Measurements from ENCODE around the gene ARHGEF17. TPM values are rescaled to one million over a fixed set of nuclear protein-coding genes. Genes with fewer than 3 reads are reported as not detected.

The ARHGEF17 gene
- total and polyA plus RNA-seq, 2 of the 13 experiments (the other 11 are each of a cell fraction or from before 2014, with no cell fraction given) = 10.7 to 28.8 TPM

- TF ChIP-seq ZHX2 (IDR thresholded peaks at IDR 0.05; ENCODE audit: low read depth) = no peak
- TF ChIP-seq ZHX2 (CRISPR knock-in tag; IDR thresholded peaks at IDR 0.05; ENCODE audit: borderline replicate concordance) = no peak
- TF ChIP-seq FOXM1 (CRISPR knock-in tag; IDR thresholded peaks at IDR 0.05) = no peak
- no peak for TF ChIP-seq CSRNP2 (CRISPR knock-in tag; conservative IDR thresholded peaks at IDR 0.05; ENCODE audit: low read depth)
- TF ChIP-seq HNF4G (IDR thresholded peaks at IDR 0.05; ENCODE audit: borderline replicate concordance, low read depth, low read length) = no peak
- TF ChIP-seq HNF4G (CRISPR knock-in tag; IDR thresholded peaks at IDR 0.05; ENCODE audit: borderline replicate concordance, low read depth) = no peak
- TF ChIP-seq FIP1L1 (IDR thresholded peaks at IDR 0.05; ENCODE audit: borderline replicate concordance, insufficient read depth, low read depth, low read length) = no peak
- TF ChIP-seq ZNF589 (CRISPR knock-in tag; conservative IDR thresholded peaks at IDR 0.05) = no peak
- no peak for TF ChIP-seq AHR (CRISPR knock-in tag; IDR thresholded peaks at IDR 0.05)
- no peak for TF ChIP-seq SCMH1 (CRISPR knock-in tag; IDR thresholded peaks at IDR 0.05; ENCODE audit: borderline replicate concordance)
- no peak for TF ChIP-seq POGK (CRISPR knock-in tag; conservative IDR thresholded peaks at IDR 0.05)
- no peak for TF ChIP-seq ATF5 (CRISPR knock-in tag; IDR thresholded peaks at IDR 0.05; ENCODE audit: low read depth)
- no peak for TF ChIP-seq ZNF850 (CRISPR knock-in tag; conservative IDR thresholded peaks at IDR 0.05)
- no peak for TF ChIP-seq JUNB (CRISPR knock-in tag; IDR thresholded peaks at IDR 0.05; ENCODE audit: borderline replicate concordance)
- TF ChIP-seq CREB1 (IDR thresholded peaks at IDR 0.05) = no peak
- no peak for TF ChIP-seq CREB1 (CRISPR knock-in tag; IDR thresholded peaks at IDR 0.05)
These were observed 98.1 kb downstream of the ARHGEF17 start (continued) for GRCh38 chr11:73406131-73406530.

All from HepG2 (cell line).